Progenitor cell of endocrine pancreas (in vitro differentiated cells): ENCODE measurements around the gene CERS6. TPM values are rescaled to one million over a fixed set of nuclear protein-coding genes. Genes with fewer than 3 reads are reported as not detected.

Source experiments
- DNase-seq: peaks from one replicate; pipeline ENCODE4 v3.0.0; 2021; ENCODE audit warnings: low spot score; ENCODE audit not compliant: unreplicated experiment
- H3K27ac Mint-ChIP-seq: 2 replicates; pipeline ENCODE4 v1.8.0; 2021; ENCODE audit warnings: mild to moderate bottlenecking, moderate library complexity, mixed read lengths
- H3K27me3 Mint-ChIP-seq: 2 replicates; pipeline ENCODE4 v1.8.0; 2021; ENCODE audit warnings: mixed read lengths
- H3K36me3 Mint-ChIP-seq: 2 replicates; pipeline ENCODE4 v1.8.0; 2022; ENCODE audit warnings: mixed read lengths; ENCODE audit not compliant: insufficient read depth
- H3K4me1 Mint-ChIP-seq: 2 replicates; pipeline ENCODE4 v1.8.0; 2021; ENCODE audit warnings: low read depth, mixed read lengths
- H3K4me3 Mint-ChIP-seq: 2 replicates; pipeline ENCODE4 v1.8.0; 2021; ENCODE audit warnings: low read depth, mild to moderate bottlenecking, moderate library complexity, mixed read lengths
- H3K9me3 Mint-ChIP-seq: 2 replicates; pipeline ENCODE4 v1.8.0; 2021; ENCODE audit warnings: low read depth, mixed read lengths
- CTCF ChIP-seq: fragments of 200-600 bp; sonication (generic); IDR thresholded peaks from one replicate; pipeline ENCODE4 v1.5.0; 2021; ENCODE audit warnings: antibody characterized with exemption, mild to moderate bottlenecking; ENCODE audit not compliant: unreplicated experiment
- total RNA-seq: library from RNA; stranded (reverse); gene quantifications from 2 replicates; pipeline ENCODE4 v1.2.1, GENCODE V29; 2021

CERS6 gene
- total RNA-seq, 1 donor from 2014 or later = 32.5 TPM

GRCh38 chr2:168602846-168603401 lies 146.9 kb downstream of the CERS6 start:
- H3K4me3 Mint-ChIP-seq = no peak overlapping the region
- H3K9me3 Mint-ChIP-seq = peaks cover 22% of the 10 kb centered on the region
- no peak for TF ChIP-seq CTCF
- no peaks in the 10 kb centered on the region for H3K27me3 Mint-ChIP-seq
- H3K27ac Mint-ChIP-seq = no peak overlapping the region
- H3K36me3 Mint-ChIP-seq = peaks cover 24% of the 10 kb centered on the region
- H3K4me1 Mint-ChIP-seq = peaks cover 3% of the 10 kb centered on the region
- DNase-seq = no peak

DNA sequence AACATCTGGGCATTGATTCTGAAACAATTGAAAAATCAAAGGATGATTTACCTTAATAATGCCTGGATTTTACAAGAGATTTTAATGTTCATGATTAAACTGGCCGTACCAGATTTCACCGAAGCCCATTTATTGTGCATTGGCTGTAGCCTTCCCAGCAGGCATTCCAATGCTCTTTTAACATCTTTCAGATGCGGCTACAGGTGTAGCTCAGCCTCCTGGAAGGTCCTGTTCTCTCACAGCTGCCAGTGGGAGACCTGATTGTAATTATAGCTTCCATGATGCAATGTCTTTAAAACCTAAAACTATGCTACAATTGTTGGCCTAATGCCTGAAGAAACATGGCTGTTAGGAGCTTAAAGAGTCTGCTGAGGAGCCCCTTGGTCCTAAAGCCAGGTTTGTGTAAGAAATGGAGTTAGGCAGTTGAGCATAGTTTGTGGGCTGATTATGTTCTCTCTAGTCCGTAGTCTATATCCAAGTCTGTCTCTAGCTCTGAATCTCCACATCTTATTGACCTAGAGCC lies 147.4 kb downstream of the CERS6 start:
- no peaks in the 10 kb centered on the region for H3K4me1 Mint-ChIP-seq
- DNase-seq = no peak
- no peaks in the 10 kb centered on the region for H3K27me3 Mint-ChIP-seq
- no peak overlapping the region for H3K4me3 Mint-ChIP-seq
- H3K36me3 Mint-ChIP-seq = peaks cover 24% of the 10 kb centered on the region
- H3K9me3 Mint-ChIP-seq = peaks cover 22% of the 10 kb centered on the region
- TF ChIP-seq CTCF = no peak
- H3K27ac Mint-ChIP-seq = no peak overlapping the region

DNA sequence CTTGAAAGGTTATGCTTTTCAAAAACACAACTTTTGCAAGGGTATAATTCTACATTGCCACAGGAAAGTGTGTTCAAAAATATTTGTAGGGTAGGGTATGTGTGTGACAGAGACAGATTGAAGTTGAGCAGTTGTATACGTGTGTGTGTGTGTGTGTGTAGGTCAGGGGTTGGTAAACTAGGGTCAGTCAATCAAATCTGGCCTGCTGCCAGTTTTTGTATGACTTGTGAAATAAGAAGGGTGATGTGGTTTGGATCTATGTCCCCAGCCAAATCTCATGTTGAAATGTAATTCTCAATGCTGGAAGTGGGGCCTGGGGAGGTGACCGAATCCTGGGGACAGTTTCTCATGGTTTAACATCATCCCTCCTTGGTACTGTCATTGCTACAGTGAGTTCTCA lies 148.2 kb downstream of the CERS6 start:
- peaks cover 27% of the 10 kb centered on the region for H3K36me3 Mint-ChIP-seq
- no peaks in the 10 kb centered on the region for H3K4me1 Mint-ChIP-seq
- H3K27me3 Mint-ChIP-seq = no peaks in the 10 kb centered on the region
- no peak for TF ChIP-seq CTCF
- peaks cover 22% of the 10 kb centered on the region for H3K9me3 Mint-ChIP-seq
- DNase-seq = no peak
- no peak overlapping the region for H3K4me3 Mint-ChIP-seq
- H3K27ac Mint-ChIP-seq = no peak overlapping the region

GRCh38 chr2:168607992-168608391 lies 151.9 kb downstream of the CERS6 start:
- no peak for TF ChIP-seq CTCF
- no peak overlapping the region for H3K4me3 Mint-ChIP-seq
- DNase-seq = no peak
- peaks cover 9% of the 10 kb centered on the region for H3K4me1 Mint-ChIP-seq
- no peaks in the 10 kb centered on the region for H3K27me3 Mint-ChIP-seq
- peaks cover 28% of the 10 kb centered on the region for H3K36me3 Mint-ChIP-seq
- H3K9me3 Mint-ChIP-seq = peaks cover 22% of the 10 kb centered on the region
- no peak overlapping the region for H3K27ac Mint-ChIP-seq

- Mint-ChIP-seq H3K27ac (no peak overlapping the region), H3K36me3 (peaks cover 28% of the 10 kb centered on the region)
- no peak for TF ChIP-seq CTCF
These were observed 152.7 kb downstream of the CERS6 start for GRCh38 chr2:168608796-168609195.

More at GRCh38 chr2:168608796-168609195, 152.7 kb downstream of the CERS6 start:
- Mint-ChIP-seq H3K27me3 (no peaks in the 10 kb centered on the region), H3K4me3 (no peak overlapping the region), H3K9me3 (peaks cover 22% of the 10 kb centered on the region), H3K4me1 (peaks cover 12% of the 10 kb centered on the region)
- no peak for DNase-seq
